DMS153 (cell line): Measurements from ENCODE around the gene TMEM225B.
"Not testable (repeated sequence)": the region's sequence is repeated elsewhere in the genome, so short reads cannot be mapped to it uniquely, and the experiment has no call there.

Experiments
- DNase-seq: peaks from one replicate; lab custom pipeline; 2025; lab: John Stamatoyannopoulos, UW

The TMEM225B gene

GRCh38 chr7:99623702-99624447, 25.8 kb downstream of the TMEM225B start:
- no peak for DNase-seq

DNA sequence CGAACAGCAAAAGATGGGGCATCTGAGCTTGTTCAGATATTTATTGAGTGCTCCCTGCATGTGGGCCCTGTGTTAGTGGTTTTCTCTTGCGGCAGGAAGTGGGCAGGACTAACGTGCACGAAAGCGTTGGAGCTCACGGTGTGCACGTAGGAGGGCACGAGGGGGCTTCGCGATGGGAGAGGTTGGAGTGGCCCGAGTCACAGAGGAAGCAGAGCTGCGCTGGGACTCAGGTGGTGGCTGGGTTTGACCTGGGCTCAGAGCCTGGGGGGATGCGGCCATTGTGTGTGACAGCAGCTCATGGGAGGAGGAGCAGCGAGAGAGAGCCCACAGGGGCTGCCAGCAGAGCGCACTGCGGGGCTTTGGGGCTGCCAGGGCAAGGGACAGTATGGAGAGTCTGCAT, 26.4 kb downstream of the TMEM225B start:
- no peak for DNase-seq

DNA sequence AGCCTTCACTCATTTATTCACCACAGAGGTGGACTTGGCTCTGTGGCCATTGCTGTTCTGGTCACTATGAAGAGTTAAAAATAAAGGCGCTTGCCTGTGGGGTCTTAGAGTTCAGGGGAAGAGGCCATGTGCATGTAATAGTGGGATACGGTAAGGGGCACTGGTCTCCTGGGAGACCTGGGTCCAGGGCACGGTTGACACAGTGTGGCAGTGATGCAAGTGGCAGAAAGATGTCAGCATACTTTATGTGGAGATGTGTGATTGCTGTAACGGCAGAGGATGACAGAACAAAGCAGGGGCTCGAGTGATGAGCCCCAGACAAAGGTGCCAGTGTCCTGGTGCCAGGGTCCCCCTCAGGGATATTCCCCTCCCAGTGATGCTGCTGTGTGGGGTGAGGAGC, 27.3 kb downstream of the TMEM225B start:
- no peak for DNase-seq

- DNase-seq, result no peak
Observed at GRCh38 chr7:99625961-99626360, 27.9 kb downstream of the TMEM225B start.

DNA sequence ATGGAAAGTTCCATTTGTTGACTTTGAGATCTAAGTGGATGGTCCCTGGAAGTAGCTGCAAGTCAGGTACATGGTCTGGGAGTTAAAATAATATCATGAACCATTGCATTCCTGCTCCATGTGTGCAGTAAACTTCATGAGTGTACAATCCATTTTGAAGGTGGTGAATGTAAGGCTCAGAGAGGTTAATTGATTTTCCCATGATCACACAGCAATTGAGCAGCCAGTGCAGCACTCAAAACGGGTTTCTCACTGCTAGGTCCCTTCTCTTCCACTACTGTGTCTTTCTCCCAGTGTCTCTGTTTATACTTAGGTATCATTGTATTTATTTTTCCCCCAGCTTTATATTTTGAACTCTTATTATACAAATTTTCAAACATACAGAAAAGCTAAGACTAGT, 28.6 kb downstream of the TMEM225B start:
- no peak for DNase-seq

GRCh38 chr7:99627513-99627912, 29.4 kb downstream of the TMEM225B start:
- no peak for DNase-seq

GRCh38 chr7:99628471-99629465, 30.7 kb downstream of the TMEM225B start:
- no peak for DNase-seq

- DNase-seq, result no peak
Observed at GRCh38 chr7:99629643-99630042, 31.6 kb downstream of the TMEM225B start.

- no peak for DNase-seq
Observed at GRCh38 chr7:99631295-99632109, 33.4 kb downstream of the TMEM225B start.

GRCh38 chr7:99637414-99637813, 39.3 kb downstream of the TMEM225B start:
- not testable (repeated sequence) for DNase-seq

GRCh38 chr7:99638731-99639130, 40.7 kb downstream of the TMEM225B start:
- no peak for DNase-seq

GRCh38 chr7:99639267-99639666, 41.2 kb downstream of the TMEM225B start:
- DNase-seq, result no peak

- DNase-seq, result no peak
Observed at GRCh38 chr7:99642027-99642426, 44.0 kb downstream of the TMEM225B start.

DNA sequence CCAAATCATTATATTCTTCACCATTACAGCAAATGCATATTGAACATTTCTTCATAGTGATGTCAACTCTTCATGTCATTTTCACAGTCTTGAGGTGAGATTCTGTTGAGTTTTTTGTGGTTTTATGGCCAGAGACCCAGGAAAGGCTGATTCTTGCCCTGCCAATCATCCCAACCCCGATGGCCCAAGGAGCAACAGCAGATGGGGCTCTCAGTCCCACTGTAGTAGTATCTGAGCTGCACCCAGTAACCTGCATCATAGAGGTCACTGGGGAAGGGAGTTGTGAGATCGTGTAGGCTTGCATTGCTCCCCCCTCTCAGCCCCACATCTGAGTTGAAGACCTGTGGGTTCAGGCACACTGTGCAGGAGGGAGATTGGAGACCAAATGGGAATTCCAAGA, 45.4 kb downstream of the TMEM225B start:
- DNase-seq, result no peak

GRCh38 chr7:99644431-99644830, 46.4 kb downstream of the TMEM225B start:
- no peak for DNase-seq

DNA sequence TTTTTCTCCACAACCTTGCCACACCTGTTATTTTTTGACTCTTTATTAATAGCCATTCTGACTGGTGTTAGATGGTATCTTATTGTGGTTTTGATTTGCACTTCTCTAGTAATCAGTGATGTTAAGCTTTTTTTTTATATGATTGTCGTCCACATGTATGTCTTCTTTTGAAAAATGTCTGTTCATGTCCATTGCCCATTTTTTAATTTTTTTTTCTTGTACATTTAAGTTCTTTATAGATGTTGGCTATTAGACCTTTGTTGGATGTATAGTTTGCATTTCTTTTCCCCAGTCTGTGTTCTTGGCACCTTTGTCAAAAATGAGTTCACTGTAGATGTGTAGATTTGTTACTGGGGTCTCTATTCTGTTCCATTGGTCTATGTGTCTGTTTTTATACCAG, 47.5 kb downstream of the TMEM225B start:
- no peak for DNase-seq

DNA sequence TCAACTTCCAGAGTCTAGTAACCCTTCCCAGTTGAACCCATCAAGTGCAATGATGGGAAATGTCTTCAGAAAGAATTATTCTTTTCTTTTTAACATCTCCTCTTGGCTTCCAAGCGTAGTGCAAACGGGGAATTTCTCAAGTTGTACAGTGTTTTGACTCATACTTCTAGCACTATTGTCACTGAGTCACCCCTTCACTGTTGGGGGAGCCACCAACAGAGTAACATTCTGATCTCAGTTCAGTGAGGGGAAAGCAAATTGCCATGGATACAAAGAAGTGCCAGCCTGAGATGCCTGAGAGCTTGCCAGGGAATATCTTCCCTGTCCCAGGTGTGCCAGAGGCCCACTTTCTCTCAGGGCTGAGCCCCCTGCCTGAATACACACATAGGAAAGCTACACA, 50.8 kb downstream of the TMEM225B start:
- DNase-seq, result no peak

- no peak for DNase-seq
Observed at GRCh38 chr7:99651290-99651689, 53.2 kb downstream of the TMEM225B start.

DNA sequence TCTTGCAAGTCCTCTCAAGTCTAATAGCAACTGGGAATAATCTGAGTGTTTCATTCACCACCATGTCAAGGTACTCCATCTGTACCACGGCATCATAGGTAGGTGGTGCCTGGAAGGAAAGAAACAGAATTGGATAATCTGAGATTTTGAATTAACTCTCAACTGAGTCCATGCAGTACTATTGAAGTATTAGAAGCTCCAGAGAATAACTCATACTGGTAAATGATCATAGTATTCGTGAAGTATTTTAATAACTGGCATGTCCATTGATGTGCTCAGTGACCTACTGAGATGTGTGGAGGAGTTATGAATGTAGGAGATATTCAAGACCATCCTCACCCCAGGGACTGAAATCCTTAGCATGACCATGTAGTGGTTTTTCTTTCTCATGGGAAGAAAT, 54.6 kb downstream of the TMEM225B start:
- DNase-seq, result no peak

DNA sequence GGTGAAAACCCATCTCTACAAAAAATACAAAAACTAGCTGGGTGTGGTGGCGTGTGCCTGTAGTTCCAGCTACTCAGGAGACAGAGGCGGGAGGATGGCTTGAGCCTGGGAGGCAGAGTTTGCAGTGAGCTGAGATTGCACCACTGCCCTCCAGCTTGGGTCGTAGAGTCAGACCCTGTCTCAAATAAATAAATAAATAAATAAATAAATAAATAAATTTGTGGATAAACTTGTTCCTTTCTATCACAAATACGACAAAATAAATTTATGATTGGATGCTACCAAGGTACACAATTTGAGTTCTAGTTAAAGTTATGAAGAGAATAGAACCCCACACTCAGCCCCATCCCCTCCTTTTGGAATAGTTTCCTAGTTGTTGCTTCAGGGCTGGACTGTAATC, 55.2 kb downstream of the TMEM225B start:
- DNase-seq, result not testable (repeated sequence)

GRCh38 chr7:99653754-99654153, 55.7 kb downstream of the TMEM225B start:
- DNase-seq, result no peak

GRCh38 chr7:99654626-99655025, 56.6 kb downstream of the TMEM225B start:
- DNase-seq, result not testable (repeated sequence)
